Mucosa of rectum (tissue), 2 donors: ENCODE results near the gene ACTG2.

Experiments used
- H3K27ac ChIP-seq, 2 donors: one replicate each; pipeline ENCODE4 v1.7.0; 2013; ENCODE audit warnings: inconsistent platforms in 2 of 2, low read depth in 2 of 2, low read length in 2 of 2
- H3K27me3 ChIP-seq, 2 donors: one replicate each; pipeline ENCODE4 v1.7.0; 2013; ENCODE audit warnings: low read length in 2 of 2; ENCODE audit not compliant: control insufficient read depth in 2 of 2, insufficient read depth in 2 of 2
- H3K36me3 ChIP-seq, 2 donors: one replicate each; pipeline ENCODE4 v1.7.0; 2013; ENCODE audit warnings: low read length in 2 of 2; ENCODE audit not compliant: control insufficient read depth in 2 of 2, insufficient read depth in 2 of 2
- H3K4me1 ChIP-seq, 2 donors: one replicate each; pipeline ENCODE4 v1.7.0; 2013; ENCODE audit warnings: low read length in 2 of 2, mild to moderate bottlenecking in 1 of 2; ENCODE audit not compliant: control insufficient read depth in 2 of 2, insufficient read depth in 2 of 2
- H3K4me3 ChIP-seq, 2 donors: one replicate each; pipeline ENCODE4 v1.7.0; 2013; ENCODE audit warnings: low read length in 2 of 2
- H3K9ac ChIP-seq, 2 donors: one replicate each; pipeline ENCODE4 v1.7.0; 2013; ENCODE audit warnings: low read length in 2 of 2, low read depth in 1 of 2, mild to moderate bottlenecking in 1 of 2
- H3K9me3 ChIP-seq, 2 donors: one replicate each; pipeline ENCODE4 v1.7.0; 2013; ENCODE audit warnings: low read length in 2 of 2; ENCODE audit not compliant: control insufficient read depth in 2 of 2
- donor health status: healthy.
- donor health status: Normal muscosa, but diverticular disease.

ACTG2 gene

DNA sequence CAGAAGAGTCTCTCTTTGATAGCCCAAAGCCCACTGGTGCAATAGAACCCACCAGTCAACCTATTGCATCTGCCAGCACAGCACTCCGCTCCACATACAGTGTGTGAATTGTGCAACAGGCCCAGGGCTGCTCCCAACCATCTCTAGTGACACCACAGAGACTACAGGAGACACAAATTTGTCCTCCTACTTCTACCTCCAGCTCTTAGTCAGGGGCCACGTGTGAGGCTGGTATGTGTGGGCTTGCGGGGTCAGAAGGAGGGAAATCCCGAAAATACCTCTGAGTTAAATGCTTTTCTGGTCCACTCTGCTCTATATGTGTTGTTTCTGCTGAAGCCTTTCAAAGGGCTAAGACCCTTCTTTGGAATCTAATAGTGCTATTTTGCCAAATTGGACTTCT, 51.9 kb downstream of the ACTG2 start:
- Histone ChIP-seq H3K27me3 (no peaks in the 10 kb centered on the region), H3K9ac (no peak overlapping the region), H3K36me3 (peaks cover 29 to 38% of the 10 kb centered on the region in 2 donors), H3K9me3 (no peaks in the 10 kb centered on the region), H3K27ac (no peak overlapping the region), H3K4me3 (no peak overlapping the region), H3K4me1 (peaks cover 0 to 3% of the 10 kb centered on the region in 2 donors)

DNA sequence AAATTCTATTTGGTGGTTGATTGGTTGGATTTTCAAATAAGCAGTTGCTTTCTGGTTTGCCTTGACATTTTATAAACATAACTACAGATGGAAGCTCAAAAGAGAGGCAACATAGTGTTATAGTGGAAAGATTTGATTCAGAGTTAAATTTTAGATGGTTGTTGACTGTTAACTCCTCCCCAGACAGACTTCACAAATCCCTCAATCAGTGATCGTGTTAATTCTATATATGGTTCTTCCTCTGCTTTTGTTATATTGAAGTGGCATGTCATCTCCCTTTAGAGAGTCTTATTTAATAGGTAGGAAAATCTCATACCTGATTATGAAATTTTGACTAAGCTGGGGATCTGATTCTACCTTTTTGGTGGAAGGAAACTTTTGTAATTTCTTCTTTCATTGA, 53.4 kb downstream of the ACTG2 start:
- H3K4me1 ChIP-seq, result peaks cover 0 to 3% of the 10 kb centered on the region in 2 donors
- peaks cover 39 to 50% of the 10 kb centered on the region in 2 donors for H3K36me3 ChIP-seq

DNA sequence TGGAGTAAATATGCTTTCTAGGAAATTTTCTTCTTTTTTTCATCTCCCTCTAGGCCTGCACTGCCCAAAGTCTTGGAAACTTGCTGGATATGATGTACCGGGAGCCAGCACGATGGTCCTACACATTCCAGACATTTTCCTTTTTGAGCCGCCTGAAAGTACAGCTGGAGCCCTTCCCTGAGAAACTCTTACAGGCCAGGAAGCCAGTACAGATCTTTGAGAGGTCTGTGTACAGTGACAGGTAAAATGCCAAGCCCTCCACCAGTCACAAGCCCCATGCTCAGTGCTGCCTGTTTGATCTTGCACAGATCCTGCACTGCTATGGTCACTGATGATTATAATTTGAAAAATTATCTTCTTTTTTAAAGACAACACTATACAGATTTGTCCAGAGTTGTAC, 53.9 kb downstream of the ACTG2 start:
- Histone ChIP-seq H3K27me3 (no peaks in the 10 kb centered on the region), H3K9me3 (no peaks in the 10 kb centered on the region), H3K4me3 (no peak overlapping the region), H3K4me1 (peaks cover 0 to 3% of the 10 kb centered on the region in 2 donors), H3K36me3 (peaks cover 43 to 54% of the 10 kb centered on the region in 2 donors), H3K9ac (no peak overlapping the region), H3K27ac (no peak overlapping the region)

More for the DNA sequence above, 53.4 kb downstream of the ACTG2 start:
- H3K9ac ChIP-seq, result no peak overlapping the region
- no peak overlapping the region for H3K4me3 ChIP-seq
- no peak overlapping the region for H3K27ac ChIP-seq
- H3K27me3 ChIP-seq, result no peaks in the 10 kb centered on the region
- no peaks in the 10 kb centered on the region for H3K9me3 ChIP-seq

DNA sequence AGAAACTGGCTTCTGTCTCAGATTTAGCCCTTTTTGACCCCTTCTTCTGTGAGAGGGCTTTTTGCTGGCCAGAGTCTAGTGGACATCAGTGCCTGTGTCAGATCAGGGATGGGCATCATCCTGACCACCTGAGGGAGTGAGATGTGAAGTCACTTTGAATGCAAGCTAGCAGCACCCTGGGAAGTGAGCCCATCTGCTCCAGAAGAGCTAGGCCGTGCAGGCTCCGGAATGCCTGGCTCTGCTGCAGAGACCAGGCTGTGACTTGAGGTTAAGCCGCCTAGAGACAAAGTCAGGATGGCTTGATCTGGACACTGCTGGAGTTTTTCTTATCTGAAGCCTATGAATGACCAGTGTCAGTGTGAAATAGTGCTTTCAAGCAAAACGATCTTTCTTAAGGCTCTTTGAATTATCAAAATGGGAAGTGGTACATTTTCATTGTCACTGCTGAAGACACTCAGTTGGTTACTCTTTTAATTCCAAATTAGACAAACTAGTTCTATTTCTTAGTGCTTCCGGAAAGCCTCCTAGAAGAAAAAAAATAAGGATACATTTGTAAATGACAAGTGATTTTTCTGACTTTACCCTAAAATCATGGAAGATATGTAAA, 54.7 kb downstream of the ACTG2 start:
- Histone ChIP-seq H3K27me3 (no peaks in the 10 kb centered on the region), H3K36me3 (peaks cover 43 to 62% of the 10 kb centered on the region in 2 donors), H3K9me3 (no peaks in the 10 kb centered on the region), H3K4me3 (no peak overlapping the region), H3K9ac (no peak overlapping the region), H3K27ac (no peak overlapping the region), H3K4me1 (peaks cover 0 to 3% of the 10 kb centered on the region in 2 donors)

DNA sequence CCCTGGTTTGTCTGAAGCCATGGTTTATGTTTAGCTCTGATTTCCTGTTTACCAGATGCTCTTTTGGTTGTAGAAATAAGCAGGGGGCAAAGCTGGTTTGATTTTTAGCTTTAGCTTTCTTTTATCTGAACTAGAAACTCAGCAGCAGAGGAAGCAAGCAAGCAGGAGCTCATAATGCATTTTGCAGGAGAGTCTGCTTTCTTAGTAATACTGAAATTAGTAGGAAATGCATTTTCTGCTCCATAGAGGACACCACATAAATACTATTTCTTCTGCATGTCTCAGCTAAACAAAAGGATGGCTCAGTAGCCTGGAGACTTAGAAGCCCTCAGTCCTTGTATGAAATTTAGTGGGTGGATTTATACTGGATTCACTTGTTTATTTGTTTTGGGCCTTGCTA, 57.0 kb downstream of the ACTG2 start:
- H3K4me1 ChIP-seq, result peaks cover 0 to 3% of the 10 kb centered on the region in 2 donors
- peaks cover 46 to 74% of the 10 kb centered on the region in 2 donors for H3K36me3 ChIP-seq
- no peak overlapping the region for H3K27ac ChIP-seq
- no peaks in the 10 kb centered on the region for H3K9me3 ChIP-seq
- no peak overlapping the region for H3K4me3 ChIP-seq
- no peaks in the 10 kb centered on the region for H3K27me3 ChIP-seq
- no peak overlapping the region for H3K9ac ChIP-seq

DNA sequence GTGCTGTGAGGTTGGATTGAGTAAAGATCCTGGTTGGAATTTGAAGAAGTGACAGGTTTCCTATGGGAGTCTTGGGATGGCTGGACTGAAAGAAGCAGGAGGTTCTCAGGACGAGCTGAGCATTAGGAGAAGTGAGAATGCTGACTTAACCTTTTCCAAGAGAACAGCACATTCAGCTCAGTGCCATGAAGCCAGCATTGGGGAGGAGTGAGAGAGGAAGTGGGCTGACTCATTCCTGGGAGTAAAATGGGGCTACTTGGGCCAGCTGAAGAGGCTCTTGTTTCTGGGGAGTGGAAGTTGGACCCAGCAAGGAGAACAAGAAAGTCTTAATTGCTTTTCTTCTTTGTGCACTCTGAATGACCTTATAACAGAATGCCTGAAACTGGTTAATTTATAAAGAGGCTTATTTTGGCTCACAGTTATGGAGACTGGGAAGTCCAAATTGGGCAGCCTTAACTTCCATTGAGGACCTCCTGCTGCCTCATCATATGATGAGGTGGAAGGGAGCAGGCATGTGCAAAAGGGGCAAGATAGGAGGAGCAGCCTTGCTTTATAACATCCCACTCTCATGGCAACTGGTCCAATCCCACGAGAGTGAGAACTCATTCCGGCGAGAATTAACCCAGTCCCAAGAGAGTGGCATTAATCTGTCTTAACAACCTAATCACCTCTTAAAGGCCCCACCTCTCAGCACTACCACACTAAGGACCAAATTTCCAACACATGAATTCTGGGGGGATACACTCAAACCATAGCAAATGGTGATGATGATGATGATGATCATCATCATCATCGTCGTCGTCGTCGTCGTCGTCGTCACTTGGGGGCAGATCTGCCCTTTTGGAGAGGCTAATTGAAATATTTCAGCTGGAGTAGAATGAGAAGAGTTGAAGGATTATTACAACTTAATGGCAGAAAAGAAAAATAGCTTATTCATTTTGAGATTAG, 60.0 kb downstream of the ACTG2 start:
- Histone ChIP-seq H3K4me1 (peaks cover 2 to 3% of the 10 kb centered on the region in 2 donors), H3K9me3 (no peaks in the 10 kb centered on the region), H3K27me3 (no peaks in the 10 kb centered on the region), H3K36me3 (peaks cover 40 to 79% of the 10 kb centered on the region in 2 donors), H3K9ac (no peak overlapping the region), H3K27ac (no peak overlapping the region), H3K4me3 (no peak overlapping the region)

DNA sequence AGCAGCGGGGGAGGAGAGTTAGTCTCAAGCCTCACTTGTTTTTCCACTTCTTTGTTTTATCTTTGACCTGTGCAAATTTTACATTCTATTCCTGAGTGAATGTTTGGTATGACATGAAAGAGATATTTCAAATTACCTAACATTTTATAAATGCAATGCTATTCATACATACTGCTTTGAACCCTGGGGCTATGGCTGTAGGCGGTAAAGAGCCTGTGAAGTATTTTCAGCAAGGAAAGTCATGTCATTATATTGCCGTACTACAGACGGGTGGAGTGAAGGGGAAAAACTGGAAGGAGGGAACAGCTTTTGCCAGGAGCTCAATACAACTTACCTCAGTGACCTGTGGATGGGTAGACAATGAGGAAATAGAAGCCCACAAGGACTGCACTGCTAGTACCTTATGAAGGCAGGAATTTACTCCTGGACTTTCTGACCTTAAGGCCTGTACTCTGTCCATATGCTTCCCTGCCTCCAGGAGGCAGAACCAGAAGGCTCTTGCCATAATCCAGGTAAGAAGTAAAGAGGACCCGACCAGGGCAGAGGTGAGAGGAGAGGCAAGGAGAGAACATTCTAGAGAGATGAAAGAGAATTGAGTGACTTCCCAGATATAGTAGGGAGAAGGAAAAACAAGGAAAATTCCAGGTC, 63.5 kb downstream of the ACTG2 start:
- no peak overlapping the region for H3K27ac ChIP-seq
- H3K27me3 ChIP-seq, result no peaks in the 10 kb centered on the region
- H3K4me3 ChIP-seq, result no peak overlapping the region
- H3K9ac ChIP-seq, result no peak overlapping the region
- H3K36me3 ChIP-seq, result peaks cover 30 to 69% of the 10 kb centered on the region in 2 donors
- no peaks in the 10 kb centered on the region for H3K9me3 ChIP-seq
- H3K4me1 ChIP-seq, result peaks cover 0 to 2% of the 10 kb centered on the region in 2 donors

DNA sequence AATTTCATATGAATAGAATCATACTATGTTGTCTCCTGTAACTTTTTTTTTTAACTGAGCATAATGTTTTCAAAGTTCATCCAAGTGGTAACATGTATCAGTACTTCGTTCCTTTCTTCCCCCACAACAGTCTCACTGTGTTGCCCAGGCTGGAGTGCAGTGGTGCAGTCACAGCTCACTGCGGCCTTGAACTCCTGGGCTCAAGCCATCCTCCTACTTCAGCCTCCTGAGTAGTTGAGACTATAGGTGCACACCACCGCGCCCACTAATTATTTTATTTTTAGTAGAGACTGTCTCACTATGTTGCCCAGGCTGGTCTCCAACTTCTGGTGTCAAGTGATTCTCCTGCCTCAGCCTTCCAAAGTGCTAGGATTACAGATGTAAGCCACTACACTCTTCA, 68.5 kb downstream of the ACTG2 start:
- Histone ChIP-seq H3K36me3 (peaks cover 17 to 37% of the 10 kb centered on the region in 2 donors), H3K9me3 (no peaks in the 10 kb centered on the region), H3K4me3 (no peak overlapping the region), H3K4me1 (peaks cover 0 to 2% of the 10 kb centered on the region in 2 donors), H3K27ac (no peak overlapping the region), H3K9ac (no peak overlapping the region), H3K27me3 (no peaks in the 10 kb centered on the region)

DNA sequence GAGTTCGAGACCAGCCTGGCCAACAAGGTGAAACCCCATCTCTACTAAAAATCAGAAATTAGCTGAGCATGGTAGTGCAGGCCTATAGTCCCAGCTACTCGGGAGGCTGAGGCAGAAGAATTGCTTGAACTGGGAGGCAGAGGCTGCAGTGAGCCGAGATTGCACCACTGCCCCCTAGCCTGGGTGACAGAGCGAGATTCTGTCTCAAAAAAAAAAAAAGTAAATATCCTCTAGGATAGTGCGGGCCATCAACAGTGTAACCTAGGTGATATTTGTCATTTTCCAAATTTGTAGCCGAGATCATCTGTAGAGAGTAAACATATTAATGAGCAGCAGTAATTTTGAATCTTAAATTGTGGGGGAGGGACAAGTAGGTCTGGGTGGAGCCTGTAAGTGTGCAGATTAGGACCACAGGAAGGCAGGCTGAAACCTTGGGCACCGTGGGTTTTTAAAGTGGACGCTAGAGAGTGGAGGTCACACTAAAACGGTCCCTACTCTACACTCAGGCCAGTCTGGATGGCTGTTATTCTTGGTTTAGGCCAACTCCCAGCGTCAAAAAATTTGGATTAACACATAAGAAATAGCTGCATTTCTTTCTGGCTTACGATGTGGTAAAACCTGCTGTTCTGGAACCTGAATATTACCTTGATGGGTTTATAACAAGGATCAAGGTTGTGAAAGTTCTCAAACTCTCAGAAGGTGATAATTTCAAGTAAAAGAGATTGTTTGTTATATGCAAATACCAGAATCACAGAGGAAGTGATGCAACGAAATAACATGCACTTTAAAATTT, 69.2 kb downstream of the ACTG2 start:
- no peak overlapping the region for H3K9ac ChIP-seq
- no peak overlapping the region for H3K4me3 ChIP-seq
- H3K27ac ChIP-seq, result no peak overlapping the region
- H3K9me3 ChIP-seq, result no peaks in the 10 kb centered on the region
- no peaks in the 10 kb centered on the region for H3K27me3 ChIP-seq
- peaks cover 11 to 31% of the 10 kb centered on the region in 2 donors for H3K36me3 ChIP-seq
- peaks cover 0 to 2% of the 10 kb centered on the region in 2 donors for H3K4me1 ChIP-seq
